ENCODE data around the gene DNAJB12. TPM values are rescaled to one million over a fixed set of nuclear protein-coding genes. Genes with fewer than 3 reads are reported as not detected.
A peak's percentile ranks its signal among the peaks of the same experiment; 100 is the strongest.

The DNAJB12 gene
- total and polyA plus RNA-seq, 8 donors: 25.1 to 38.9 (median 28.3) TPM

GRCh38 chr10:72323771-72324191 is 30.9 kb downstream of the DNAJB12 start:
- H3K27ac ChIP-seq: peak overlapping the region in 1 of 2 donors; percentile 92
- H3K4me1 ChIP-seq: peaks cover 45 to 97% of the 10 kb centered on the region in 2 donors
- no peak for ATAC-seq
- intact Hi-C loops (cut with DNase I): no loop called here
- H3K36me3 ChIP-seq: no peaks in the 10 kb centered on the region
- H3K27me3 ChIP-seq: no peaks in the 10 kb centered on the region
- no peaks in the 10 kb centered on the region for H3K9me3 ChIP-seq
- H3K4me3 ChIP-seq: no peak overlapping the region
- TF ChIP-seq CTCF (IDR thresholded peaks at IDR 0.05): no peak
- peak in 1 of 4 donors; percentile 85 for DNase-seq

GRCh38 chr10:72323108-72323749 is 31.5 kb downstream of the DNAJB12 start:
- DNase-seq: no peak
- ATAC-seq: no peak
- Histone ChIP-seq H3K4me1 (peaks cover 41 to 97% of the 10 kb centered on the region in 2 donors), H3K9me3 (no peaks in the 10 kb centered on the region), H3K27me3 (no peaks in the 10 kb centered on the region), H3K36me3 (no peaks in the 10 kb centered on the region), H3K27ac (peak overlapping the region in 1 of 2 donors; percentile 92), H3K4me3 (no peak overlapping the region)
- TF ChIP-seq CTCF (IDR thresholded peaks at IDR 0.05): no peak
- intact Hi-C loops (cut with DNase I): no loop called here

GRCh38 chr10:72322280-72323058 is 32.2 kb downstream of the DNAJB12 start:
- ATAC-seq: no peak
- intact Hi-C loops (cut with DNase I): no loop called here
- H3K4me1 ChIP-seq: peaks cover 36 to 97% of the 10 kb centered on the region in 2 donors
- peak overlapping the region in 1 of 2 donors; percentile 92 for H3K27ac ChIP-seq
- no peak for TF ChIP-seq CTCF (IDR thresholded peaks at IDR 0.05)
- no peak for DNase-seq
- no peaks in the 10 kb centered on the region for H3K27me3 ChIP-seq
- H3K4me3 ChIP-seq: no peak overlapping the region
- H3K9me3 ChIP-seq: no peaks in the 10 kb centered on the region
- no peaks in the 10 kb centered on the region for H3K36me3 ChIP-seq

GRCh38 chr10:72322030-72322279 is 32.8 kb downstream of the DNAJB12 start:
- Histone ChIP-seq H3K4me1 (peaks cover 36 to 97% of the 10 kb centered on the region in 2 donors), H3K27me3 (no peaks in the 10 kb centered on the region), H3K27ac (peak overlapping the region in 1 of 2 donors; percentile 92), H3K9me3 (no peaks in the 10 kb centered on the region), H3K4me3 (no peak overlapping the region), H3K36me3 (no peaks in the 10 kb centered on the region)
- no peak for ATAC-seq
- intact Hi-C loops (cut with DNase I): no loop called here
- TF ChIP-seq CTCF (IDR thresholded peaks at IDR 0.05): no peak
- no peak for DNase-seq

GRCh38 chr10:72321248-72322029 is 33.3 kb downstream of the DNAJB12 start:
- intact Hi-C loops (cut with DNase I): no loop called here
- no peak for TF ChIP-seq CTCF (IDR thresholded peaks at IDR 0.05)
- no peak overlapping the region for H3K4me3 ChIP-seq
- H3K9me3 ChIP-seq: no peaks in the 10 kb centered on the region
- ATAC-seq (no peak), DNase-seq (no peak)
- peak overlapping the region; percentile 92 to 93 for H3K27ac ChIP-seq
- no peaks in the 10 kb centered on the region for H3K27me3 ChIP-seq
- no peaks in the 10 kb centered on the region for H3K36me3 ChIP-seq
- peaks cover 36 to 98% of the 10 kb centered on the region in 2 donors for H3K4me1 ChIP-seq
